H7 (cell line): ENCODE data around the gene TMEM131L. TPM values are rescaled to one million over a fixed set of nuclear protein-coding genes. Genes with fewer than 3 reads are reported as not detected.
"Not testable (repeated sequence)": the region's sequence is repeated elsewhere in the genome, so short reads cannot be mapped to it uniquely, and the experiment has no call there.

Experiments used
- DNase-seq: peaks from one replicate; pipeline ENCODE4 v3.0.0; 2012
- H3K27me3 ChIP-seq: 2 replicates; pipeline ENCODE4 v1.6.0; 2011; ENCODE audit warnings: mild to moderate bottlenecking, low read length; ENCODE audit not compliant: control insufficient read depth, insufficient read depth
- H3K36me3 ChIP-seq: replicated peaks from 2 replicates; pipeline ENCODE4 v1.5.1; 2011; ENCODE audit warnings: low read length; ENCODE audit not compliant: control insufficient read depth, insufficient read depth
- H3K4me3 ChIP-seq: 2 replicates; pipeline ENCODE4 v1.5.1; 2011; ENCODE audit warnings: low read depth, mild to moderate bottlenecking, control low read depth, low read length, moderate library complexity; ENCODE audit not compliant: insufficient read depth
- total RNA-seq: library from RNA; depleted of rRNA; stranded (reverse); fragments of >200 nt; shearing (Covaris generic); gene quantifications from 2 replicates; pipeline ENCODE4 v1.2.3, GENCODE V29; 2014

TMEM131L gene
- total RNA-seq, 1 experiment from 2014 or later = 19.6 TPM

- Histone ChIP-seq H3K4me3 (no peak overlapping the region), H3K36me3 (no peaks in the 10 kb centered on the region), H3K27me3 (no peaks in the 10 kb centered on the region)
- DNase-seq = no peak
Observed at GRCh38 chr4:153434190-153434589, 32.0 kb upstream of the TMEM131L start.

GRCh38 chr4:153438916-153439756 lies 27.0 kb upstream of the TMEM131L start:
- no peak for DNase-seq
- no peaks in the 10 kb centered on the region for H3K36me3 ChIP-seq
- no peak overlapping the region for H3K4me3 ChIP-seq
- no peaks in the 10 kb centered on the region for H3K27me3 ChIP-seq

- no peaks in the 10 kb centered on the region for H3K27me3 ChIP-seq
Observed at GRCh38 chr4:153439831-153440230, 26.3 kb upstream of the TMEM131L start.

GRCh38 chr4:153440475-153440874 lies 25.7 kb upstream of the TMEM131L start:
- Histone ChIP-seq H3K36me3 (no peaks in the 10 kb centered on the region), H3K27me3 (no peaks in the 10 kb centered on the region), H3K4me3 (no peak overlapping the region)
- DNase-seq = no peak

More at GRCh38 chr4:153439831-153440230, 26.3 kb upstream of the TMEM131L start:
- Histone ChIP-seq H3K4me3 (no peak overlapping the region), H3K36me3 (no peaks in the 10 kb centered on the region)
- DNase-seq = no peak

- Histone ChIP-seq H3K27me3 (no peaks in the 10 kb centered on the region), H3K4me3 (no peak overlapping the region), H3K36me3 (no peaks in the 10 kb centered on the region)
- DNase-seq = no peak
Observed at GRCh38 chr4:153447175-153447905, 18.8 kb upstream of the TMEM131L start.

- no peak for DNase-seq
- Histone ChIP-seq H3K27me3 (no peaks in the 10 kb centered on the region; the same call in 1 of the 2 replicates), H3K36me3 (no peaks in the 10 kb centered on the region), H3K4me3 (no peak overlapping the region)
Observed at GRCh38 chr4:153448003-153448731, 18.0 kb upstream of the TMEM131L start.

GRCh38 chr4:153449338-153449737 lies 16.8 kb upstream of the TMEM131L start:
- H3K36me3 ChIP-seq = no peaks in the 10 kb centered on the region
- H3K27me3 ChIP-seq = no peaks in the 10 kb centered on the region; the same call in 1 of the 2 replicates
- H3K4me3 ChIP-seq = no peak overlapping the region
- DNase-seq = no peak

- no peaks in the 10 kb centered on the region for H3K36me3 ChIP-seq
Observed at GRCh38 chr4:153450544-153450917, 15.6 kb upstream of the TMEM131L start.

GRCh38 chr4:153451145-153451544 lies 15.0 kb upstream of the TMEM131L start:
- not testable (repeated sequence) for H3K27me3 ChIP-seq, H3K4me3 ChIP-seq, DNase-seq, H3K36me3 ChIP-seq

More at GRCh38 chr4:153450544-153450917, 15.6 kb upstream of the TMEM131L start:
- no peaks in the 10 kb centered on the region; the same call in 1 of the 2 replicates for H3K27me3 ChIP-seq
- no peak overlapping the region for H3K4me3 ChIP-seq
- no peak for DNase-seq

- H3K36me3 ChIP-seq = no peaks in the 10 kb centered on the region
- no peaks in the 10 kb centered on the region; the same call in 1 of the 2 replicates for H3K27me3 ChIP-seq
- peak; percentile 79 for DNase-seq
Observed at GRCh38 chr4:153451911-153452657, 14.1 kb upstream of the TMEM131L start.

GRCh38 chr4:153452658-153453378 lies 13.3 kb upstream of the TMEM131L start:
- DNase-seq = no peak
- H3K4me3 ChIP-seq = no peak overlapping the region
- H3K27me3 ChIP-seq = no peaks in the 10 kb centered on the region; the same call in 1 of the 2 replicates
- no peaks in the 10 kb centered on the region for H3K36me3 ChIP-seq

More at GRCh38 chr4:153451911-153452657, 14.1 kb upstream of the TMEM131L start:
- H3K4me3 ChIP-seq = no peak overlapping the region

GRCh38 chr4:153453402-153453801 lies 12.8 kb upstream of the TMEM131L start:
- H3K27me3 ChIP-seq = no peaks in the 10 kb centered on the region; the same call in 1 of the 2 replicates
- no peak overlapping the region for H3K4me3 ChIP-seq
- no peak for DNase-seq
- H3K36me3 ChIP-seq = no peaks in the 10 kb centered on the region

GRCh38 chr4:153458969-153459368 lies 7.2 kb upstream of the TMEM131L start:
- Histone ChIP-seq H3K4me3 (no peak overlapping the region), H3K27me3 (no peaks in the 10 kb centered on the region), H3K36me3 (no peaks in the 10 kb centered on the region)
- DNase-seq = no peak
